ENCODE data around the gene ERF.

ERF gene

GRCh38 chr19:42206871-42207755 lies 47.8 kb downstream of the ERF start:
- no peak for DNase-seq

GRCh38 chr19:42204664-42205063 lies 50.3 kb downstream of the ERF start:
- no peak for DNase-seq

DNA sequence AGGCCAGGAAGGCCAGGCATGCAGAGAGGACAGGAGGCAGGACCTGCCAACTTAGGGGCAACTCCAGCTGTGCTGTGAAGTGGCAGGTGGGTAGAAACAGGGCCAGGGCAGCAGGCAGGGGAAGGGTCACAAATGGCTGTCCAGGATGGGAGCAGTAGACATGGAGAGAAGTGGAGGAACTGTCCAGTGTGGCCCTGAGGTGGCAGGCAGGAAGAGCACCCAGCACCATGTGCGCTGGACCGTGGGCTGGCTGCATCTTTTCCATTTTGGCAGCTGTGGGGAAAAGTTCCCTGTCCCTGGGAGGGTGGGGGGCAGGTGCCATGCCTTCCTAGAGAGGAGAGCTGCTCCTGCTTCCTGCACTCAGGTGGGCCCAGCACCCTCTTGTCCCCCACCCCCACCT lies 51.2 kb downstream of the ERF start:
- DNase-seq, result no peak

DNA sequence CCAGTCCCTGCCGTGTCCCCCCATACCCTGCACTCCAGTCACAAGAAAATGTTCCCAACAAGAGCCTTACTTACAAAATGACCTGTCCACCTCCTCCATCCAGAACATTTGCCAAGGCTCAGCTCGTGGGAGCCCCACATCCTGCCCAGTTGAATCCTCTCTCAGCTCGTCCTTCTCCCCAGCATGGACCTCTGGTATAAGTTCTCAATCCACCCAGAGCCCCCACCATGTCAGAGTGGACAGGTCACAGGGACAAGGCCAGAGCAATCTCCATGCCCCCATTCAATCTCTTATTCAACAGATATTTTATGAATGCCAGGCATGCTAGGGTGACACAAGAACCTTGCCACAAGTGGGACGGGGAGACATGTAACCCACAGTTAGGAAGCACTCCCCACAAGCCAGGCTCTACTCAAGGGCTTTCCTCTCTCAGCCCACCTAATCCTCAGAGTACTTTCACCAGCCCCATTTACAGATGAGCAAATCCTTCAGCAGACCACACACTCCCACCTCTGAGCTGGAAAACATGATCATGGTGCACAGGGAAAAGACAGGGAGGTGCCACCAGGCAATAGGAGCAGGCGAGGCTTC lies 52.5 kb downstream of the ERF start:
- no peak for DNase-seq

- no peak for DNase-seq
Measured at GRCh38 chr19:42201489-42202289, 53.2 kb downstream of the ERF start.

DNA sequence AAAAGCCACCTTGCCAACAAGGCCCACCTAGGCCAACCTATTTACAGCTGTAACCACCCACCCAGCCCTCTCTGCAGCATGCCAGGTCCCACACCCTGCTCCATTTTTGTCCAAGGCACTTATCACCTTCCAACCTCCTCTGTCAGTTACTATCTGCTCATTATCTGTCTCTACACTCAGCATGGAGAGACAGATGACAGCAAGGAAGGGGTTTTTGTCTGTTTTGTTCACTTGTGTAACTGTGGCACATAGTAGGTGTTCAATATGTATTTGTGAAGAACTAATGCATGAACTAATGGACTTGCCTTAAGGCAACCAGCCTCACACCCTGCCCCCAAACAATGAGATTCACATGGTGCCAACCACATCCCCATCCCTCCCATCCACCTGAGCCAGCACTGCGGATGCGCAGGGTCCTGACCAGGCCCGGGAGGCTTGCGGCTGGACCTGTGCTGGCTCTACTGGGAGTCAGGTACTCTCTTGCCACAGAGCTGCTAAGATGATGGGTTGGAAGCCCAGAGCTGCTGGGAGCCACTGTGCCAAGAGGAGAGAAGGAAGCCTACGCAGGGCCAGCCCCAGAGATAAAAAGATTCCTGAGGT lies 54.7 kb downstream of the ERF start:
- no peak for DNase-seq

GRCh38 chr19:42199440-42200115 lies 55.4 kb downstream of the ERF start:
- no peak for DNase-seq

DNA sequence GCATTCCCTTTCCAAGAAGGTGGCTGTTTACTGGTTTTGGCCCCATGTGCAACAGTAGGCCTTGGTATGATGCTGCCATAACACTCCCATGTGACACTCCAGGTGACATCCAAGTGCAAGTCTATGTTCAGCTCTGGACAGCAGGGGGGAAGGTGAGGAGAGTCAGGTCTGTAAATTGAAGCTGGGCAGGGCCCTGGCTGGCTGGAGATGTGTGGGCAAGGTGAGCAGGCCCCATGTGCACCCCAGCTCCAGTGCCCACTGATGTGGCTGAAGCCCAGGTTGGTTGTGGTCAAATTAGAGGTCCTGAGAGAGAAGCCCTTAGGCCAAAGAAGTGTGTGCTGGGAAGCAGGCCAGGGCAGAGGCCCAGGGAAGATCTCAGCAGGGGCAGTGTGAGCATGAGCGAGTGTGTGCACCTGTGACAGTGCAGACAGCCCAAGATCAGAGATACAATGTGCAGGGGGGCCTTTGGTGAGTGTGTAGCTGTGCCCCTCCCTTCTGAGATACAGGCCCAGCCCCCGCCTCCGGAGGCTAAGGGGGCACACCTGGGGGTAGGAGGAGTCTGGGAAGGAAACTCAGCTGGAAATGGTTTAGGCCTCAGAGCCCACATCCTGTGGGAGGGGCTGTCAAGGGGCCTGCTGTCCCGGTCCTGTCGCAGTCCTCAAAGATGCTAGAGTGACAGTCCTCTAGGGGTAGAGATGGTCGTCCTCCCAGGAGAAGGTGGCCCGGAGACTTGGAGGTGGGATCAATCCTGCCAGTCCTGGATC lies 56.1 kb downstream of the ERF start:
- DNase-seq, result no peak
